BE2C (cell line): ENCODE data around the gene AEBP1.

ENCODE experiments used
- DNase-seq: peaks from one replicate; pipeline ENCODE4 v3.0.0-alpha.2; 2020
- H3K27me3 ChIP-seq: fragments of 250-450 bp; sonication (Bioruptor Pico); 2 replicates; pipeline ENCODE4 v1.5.1; 2020; ENCODE audit warnings: mild to moderate bottlenecking
- H3K36me3 ChIP-seq: fragments of 250-450 bp; sonication (Bioruptor Pico); 2 replicates; pipeline ENCODE4 v1.5.1; 2020; ENCODE audit warnings: mild to moderate bottlenecking
- H3K4me1 ChIP-seq: fragments of 250-450 bp; sonication (Bioruptor Pico); 2 replicates; pipeline ENCODE4 v1.5.1; 2020
- H3K4me3 ChIP-seq: 2 replicates; pipeline ENCODE4 v1.5.1; 2011; ENCODE audit warnings: low read depth, low read length
- H3K9me3 ChIP-seq: fragments of 250-450 bp; sonication (Bioruptor Pico); 2 replicates; pipeline ENCODE4 v1.5.1; 2020
- TF ChIP-seq, protein P1 (sequence below): IDR thresholded peaks from 2 replicates; pipeline ENCODE4 v1.5.1; 2012; ENCODE audit warnings: mild to moderate bottlenecking, low read depth, low read length

The AEBP1 gene

DNA sequence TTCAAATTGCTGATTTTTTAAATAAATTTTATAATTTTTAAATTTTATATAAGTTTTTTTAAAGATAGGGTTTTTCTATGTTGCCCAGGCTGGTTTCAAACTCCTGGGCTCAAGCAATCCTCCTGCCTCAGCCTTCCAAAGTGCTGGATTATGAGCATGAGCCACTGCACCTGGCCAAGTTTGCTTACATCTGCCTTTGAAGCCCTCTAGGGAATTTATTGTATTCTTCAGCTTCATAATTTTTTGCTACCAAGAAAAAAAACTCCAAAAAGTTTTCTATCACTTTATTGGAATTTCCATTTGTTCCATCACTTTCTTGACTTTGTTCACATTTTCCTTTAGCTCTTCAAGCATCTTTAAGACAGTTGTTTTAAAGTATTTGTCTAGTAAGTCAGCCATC, 23.0 kb downstream of the AEBP1 start:
- TF ChIP-seq, protein P1, sequence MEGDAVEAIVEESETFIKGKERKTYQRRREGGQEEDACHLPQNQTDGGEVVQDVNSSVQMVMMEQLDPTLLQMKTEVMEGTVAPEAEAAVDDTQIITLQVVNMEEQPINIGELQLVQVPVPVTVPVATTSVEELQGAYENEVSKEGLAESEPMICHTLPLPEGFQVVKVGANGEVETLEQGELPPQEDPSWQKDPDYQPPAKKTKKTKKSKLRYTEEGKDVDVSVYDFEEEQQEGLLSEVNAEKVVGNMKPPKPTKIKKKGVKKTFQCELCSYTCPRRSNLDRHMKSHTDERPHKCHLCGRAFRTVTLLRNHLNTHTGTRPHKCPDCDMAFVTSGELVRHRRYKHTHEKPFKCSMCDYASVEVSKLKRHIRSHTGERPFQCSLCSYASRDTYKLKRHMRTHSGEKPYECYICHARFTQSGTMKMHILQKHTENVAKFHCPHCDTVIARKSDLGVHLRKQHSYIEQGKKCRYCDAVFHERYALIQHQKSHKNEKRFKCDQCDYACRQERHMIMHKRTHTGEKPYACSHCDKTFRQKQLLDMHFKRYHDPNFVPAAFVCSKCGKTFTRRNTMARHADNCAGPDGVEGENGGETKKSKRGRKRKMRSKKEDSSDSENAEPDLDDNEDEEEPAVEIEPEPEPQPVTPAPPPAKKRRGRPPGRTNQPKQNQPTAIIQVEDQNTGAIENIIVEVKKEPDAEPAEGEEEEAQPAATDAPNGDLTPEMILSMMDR, result no peak
- Histone ChIP-seq H3K4me1 (no peaks in the 10 kb centered on the region), H3K9me3 (no peaks in the 10 kb centered on the region), H3K4me3 (no peak overlapping the region), H3K27me3 (no peaks in the 10 kb centered on the region), H3K36me3 (no peaks in the 10 kb centered on the region; the same call in 1 of the 2 replicates)
- no peak for DNase-seq

DNA sequence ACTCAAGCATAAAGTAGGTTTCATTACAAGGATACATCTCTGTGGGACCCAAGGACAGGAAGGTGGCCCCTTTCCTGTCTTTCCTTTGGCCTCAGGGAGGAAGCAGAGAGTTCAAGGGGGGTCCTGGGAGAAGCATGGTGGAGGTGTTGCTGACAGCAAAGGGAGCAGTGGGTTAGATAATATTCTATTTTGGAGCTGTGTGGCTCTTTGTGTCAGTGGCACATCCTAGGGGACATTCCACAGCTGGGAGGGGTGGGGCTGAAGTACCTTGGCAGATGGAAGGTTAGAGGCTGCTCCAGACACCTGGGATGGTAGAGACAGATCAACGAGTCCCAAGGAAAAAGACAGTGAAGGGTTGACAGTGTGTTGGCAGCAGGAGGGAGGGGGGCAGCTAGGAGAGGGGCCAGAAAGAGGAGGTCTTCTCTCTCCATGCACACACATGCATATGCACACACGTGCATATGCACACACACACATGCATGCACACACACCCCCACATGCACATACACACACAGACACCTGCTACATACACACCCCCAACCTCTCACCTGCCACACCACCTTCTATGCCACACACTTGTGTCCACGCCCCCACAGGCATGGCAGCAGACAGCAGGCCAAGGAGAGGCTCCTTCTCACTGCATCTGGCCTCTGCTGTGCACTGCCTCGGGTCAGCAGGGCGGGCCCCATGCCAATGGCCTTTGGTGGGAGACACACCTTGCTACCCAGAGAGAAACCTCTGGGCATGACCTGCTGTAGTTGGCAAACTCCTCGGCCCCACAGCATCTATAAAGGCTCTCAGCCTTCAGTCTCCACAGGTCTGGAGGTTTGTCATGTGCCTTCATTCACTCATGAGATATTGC, 24.8 kb downstream of the AEBP1 start:
- no peaks in the 10 kb centered on the region for H3K9me3 ChIP-seq
- no peaks in the 10 kb centered on the region for H3K4me1 ChIP-seq
- H3K27me3 ChIP-seq, result no peaks in the 10 kb centered on the region
- TF ChIP-seq, protein P1, result no peak
- DNase-seq, result no peak
- H3K36me3 ChIP-seq, result no peaks in the 10 kb centered on the region
- H3K4me3 ChIP-seq, result no peak overlapping the region

DNA sequence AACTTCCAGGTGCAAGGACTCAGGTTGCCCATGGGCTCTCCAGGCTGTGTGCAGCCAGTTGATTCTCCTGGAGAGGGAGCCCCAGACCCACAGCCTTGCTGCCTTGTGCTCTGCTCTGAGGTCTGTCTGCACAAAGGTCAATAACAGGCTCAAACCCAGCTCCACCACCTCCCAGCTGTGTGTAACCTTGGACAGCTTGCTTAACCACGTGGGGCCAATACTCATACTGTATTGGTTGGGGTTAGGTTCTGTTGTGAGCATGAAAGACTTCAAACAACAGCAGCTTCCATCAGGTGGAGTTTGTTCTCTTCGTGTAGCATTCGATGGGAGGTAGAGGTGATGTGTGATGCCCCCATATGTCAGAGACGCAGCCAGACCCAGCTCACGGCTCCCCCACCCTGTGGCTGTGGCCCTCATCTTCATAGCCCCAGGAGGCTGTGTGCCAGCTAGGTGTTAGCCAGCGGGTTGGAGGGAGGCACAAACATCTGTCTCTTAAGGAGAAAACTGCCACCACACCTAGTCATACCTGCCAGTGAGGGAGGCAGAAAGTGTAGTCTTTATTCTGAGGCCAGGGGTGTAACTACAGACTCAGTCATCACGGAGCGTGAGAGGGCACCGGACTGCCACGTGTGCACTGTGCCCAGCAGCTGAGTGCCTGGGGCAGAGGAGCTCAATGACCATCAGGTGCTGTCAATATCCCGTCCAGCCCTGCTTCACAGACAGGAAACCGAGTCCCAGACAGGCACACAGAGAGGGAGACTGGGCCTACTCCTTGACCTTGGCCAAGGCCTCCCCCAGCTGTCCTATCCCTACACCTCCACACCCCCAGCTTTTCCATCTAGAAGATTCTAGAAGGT, 27.3 kb downstream of the AEBP1 start:
- no peaks in the 10 kb centered on the region for H3K4me1 ChIP-seq
- H3K4me3 ChIP-seq, result no peak overlapping the region
- DNase-seq, result no peak
- no peaks in the 10 kb centered on the region for H3K36me3 ChIP-seq
- TF ChIP-seq, protein P1, result peak; percentile 48
- no peaks in the 10 kb centered on the region for H3K9me3 ChIP-seq
- H3K27me3 ChIP-seq, result no peaks in the 10 kb centered on the region

DNA sequence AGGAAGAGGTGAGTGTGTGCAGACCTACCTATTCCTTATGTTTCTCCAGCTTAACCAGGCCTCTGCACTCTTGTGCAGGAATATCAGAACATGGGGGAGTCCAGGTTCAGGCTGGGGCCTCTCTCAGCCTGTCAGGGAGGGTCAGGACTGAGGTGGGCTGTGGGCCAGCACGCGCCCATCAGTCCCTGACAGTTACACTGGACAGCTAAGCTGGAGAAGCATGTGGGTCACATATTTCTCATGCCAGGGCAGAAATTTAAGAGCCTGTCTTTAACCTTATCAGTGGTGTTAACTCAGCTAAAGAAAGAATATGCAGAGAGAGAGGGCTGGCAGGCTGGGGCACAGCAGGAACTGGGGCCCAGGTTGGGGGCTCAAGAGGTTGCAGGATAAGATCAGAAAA, 27.9 kb downstream of the AEBP1 start:
- H3K9me3 ChIP-seq, result no peaks in the 10 kb centered on the region
- DNase-seq, result no peak
- no peaks in the 10 kb centered on the region for H3K36me3 ChIP-seq
- TF ChIP-seq, protein P1, result no peak
- no peaks in the 10 kb centered on the region for H3K27me3 ChIP-seq
- no peak overlapping the region for H3K4me3 ChIP-seq
- H3K4me1 ChIP-seq, result no peaks in the 10 kb centered on the region

DNA sequence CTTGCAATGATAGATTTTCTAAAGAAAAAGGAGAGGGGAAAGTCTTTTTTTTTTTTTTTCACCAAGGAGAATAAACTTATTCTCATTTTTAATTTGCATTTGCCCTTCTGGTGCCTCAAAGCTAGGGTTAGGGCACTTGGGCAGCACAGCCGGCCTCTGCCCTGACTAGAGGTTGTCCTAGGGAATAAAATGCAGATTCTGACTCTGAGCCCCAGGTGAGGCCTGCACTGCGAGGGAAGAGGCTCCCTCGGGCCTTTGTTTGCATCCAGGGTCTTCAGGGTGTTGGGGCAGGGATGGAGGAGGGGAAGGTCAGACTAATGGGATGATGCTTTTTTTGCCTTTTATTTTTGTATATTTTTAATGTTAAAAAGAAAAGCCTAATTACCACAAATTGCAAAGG, 29.1 kb downstream of the AEBP1 start:
- TF ChIP-seq, protein P1, result no peak
- DNase-seq, result no peak
- Histone ChIP-seq H3K4me1 (no peaks in the 10 kb centered on the region), H3K9me3 (no peaks in the 10 kb centered on the region), H3K27me3 (no peaks in the 10 kb centered on the region), H3K4me3 (no peak overlapping the region), H3K36me3 (no peaks in the 10 kb centered on the region)
